HepG2 (cell line): ENCODE measurements around the gene KBTBD13. TPM values are rescaled to one million over a fixed set of nuclear protein-coding genes. Genes with fewer than 3 reads are reported as not detected.

Experiments used
- ATF7 ChIP-seq, 2 experiments: fragments of 450-650 bp in 1 of 2; sonication (generic) in 1 of 2; formaldehyde crosslinking in 1 of 2; IDR thresholded peaks; 2 replicates each; pipeline versions ENCODE4 v1.4.0 to v1.6.1; 2016 to 2020; ENCODE audit warnings: antibody characterized with exemption in 1 of 2, mild to moderate bottlenecking in 1 of 2, missing genetic modification reagents in 1 of 2
- CAMTA2 ChIP-seq: sonication (generic); formaldehyde crosslinking; IDR thresholded peaks from 2 replicates; pipeline ENCODE4 v1.4.0; 2020; ENCODE audit warnings: mild to moderate bottlenecking, missing genetic modification reagents, borderline replicate concordance
- CEBPB ChIP-seq: IDR thresholded peaks from 2 replicates; pipeline ENCODE4 v1.6.1; 2011; ENCODE audit warnings: low read depth, low read length, improper control_type of control experiment, borderline replicate concordance
- CREB1 ChIP-seq, 2 experiments: fragments of 450-650 bp in 1 of 2; IDR thresholded peaks; 2 replicates each; pipeline ENCODE4 v1.6.1; 2016 to 2017; ENCODE audit warnings: control low read depth in 1 of 2, mild to moderate bottlenecking in 1 of 2, missing compliant biosample characterization in 1 of 2, missing genetic modification characterization in 1 of 2
- FOXM1 ChIP-seq: sonication (generic); formaldehyde crosslinking; IDR thresholded peaks from 2 replicates; pipeline ENCODE4 v1.5.0; 2020; ENCODE audit warnings: missing genetic modification reagents
- MAFK ChIP-seq, 2 experiments: IDR thresholded peaks in 1 of 2; conservative IDR thresholded peaks in 1 of 2; 2 replicates each; pipeline ENCODE4 v1.6.1; 2011; ENCODE audit warnings: improper control_type of control experiment in 2 of 2, low read length in 2 of 2
- MIER2 ChIP-seq: IDR thresholded peaks from 2 replicates; pipeline ENCODE4 v1.6.1; 2016; ENCODE audit warnings: missing biosample characterization, missing genetic modification reagents
- SETDB1 ChIP-seq: sonication (generic); formaldehyde crosslinking; IDR thresholded peaks from 2 replicates; pipeline ENCODE4 v1.5.1; 2020; ENCODE audit warnings: missing genetic modification reagents, mild to moderate bottlenecking, borderline replicate concordance
- SIX4 ChIP-seq: sonication (generic); formaldehyde crosslinking; IDR thresholded peaks from 2 replicates; pipeline ENCODE4 v1.4.0; 2020; ENCODE audit warnings: missing genetic modification reagents
- SP2 ChIP-seq: sonication (generic); formaldehyde crosslinking; IDR thresholded peaks from 2 replicates; pipeline ENCODE4 v1.5.1; 2020; ENCODE audit warnings: mild to moderate bottlenecking, missing genetic modification reagents
- ZNF264 ChIP-seq: sonication (generic); formaldehyde crosslinking; IDR thresholded peaks from 2 replicates; pipeline ENCODE4 v1.4.0; 2020; ENCODE audit warnings: missing genetic modification reagents
- ZNF670 ChIP-seq: sonication (generic); formaldehyde crosslinking; IDR thresholded peaks from 2 replicates; pipeline ENCODE4 v1.8.0; 2022; ENCODE audit warnings: mild to moderate bottlenecking, missing genetic modification reagents, borderline replicate concordance
- ZNF672 ChIP-seq: sonication (generic); formaldehyde crosslinking; IDR thresholded peaks from 2 replicates; pipeline ENCODE4 v1.8.1; 2022; ENCODE audit warnings: missing genetic modification reagents
- ZNF674 ChIP-seq: sonication (generic); formaldehyde crosslinking; IDR thresholded peaks from 2 replicates; pipeline ENCODE4 v1.5.0; 2020; ENCODE audit warnings: low read depth, mild to moderate bottlenecking, missing genetic modification reagents
- ZNF850 ChIP-seq: sonication (generic); formaldehyde crosslinking; conservative IDR thresholded peaks from 2 replicates; pipeline ENCODE4 v1.9.0; 2021; ENCODE audit warnings: mild to moderate bottlenecking, missing genetic modification reagents
- ZNF879 ChIP-seq: sonication (generic); formaldehyde crosslinking; IDR thresholded peaks from 2 replicates; pipeline ENCODE4 v1.8.1; 2023; ENCODE audit warnings: missing genetic modification reagents
- polyA plus RNA-seq, 8 experiments: library from polyadenylated mRNA; depleted of rRNA in 3 of 8; stranded (reverse) in 7 of 8; unstranded in 1 of 8; fragments of >200 nt; fragmentation: Illumina TruSeq in 4 of 8; extraction: Trizol in 4 of 8; gene quantifications; 2 replicates each; pipeline versions ENCODE4 v1.2.1 to v1.2.3, GENCODE V29; 2011 to 2016; ENCODE audit warnings: low read depth in 4 of 8, missing spikeins in 1 of 8, mixed read lengths in 1 of 8; ENCODE audit not compliant: insufficient read depth in 1 of 8
- total RNA-seq, 5 experiments: library from RNA; depleted of rRNA; stranded (reverse); fragments of >200 nt; fragmentation: Illumina TruSeq; extraction: Trizol; gene quantifications; 2 replicates each; pipeline ENCODE4 v1.2.3, GENCODE V29; 2016; ENCODE audit warnings: low read depth in 1 of 5
- TF ChIP-seq, protein P1 (sequence below): sonication (generic); formaldehyde crosslinking; IDR thresholded peaks from 2 replicates; pipeline ENCODE4 v1.4.0; 2020; ENCODE audit warnings: missing genetic modification reagents
- TF ChIP-seq, protein P2 (sequence below): sonication (generic); formaldehyde crosslinking; IDR thresholded peaks from 2 replicates; pipeline ENCODE4 v1.5.0; 2020; ENCODE audit warnings: mild to moderate bottlenecking, missing genetic modification reagents
- TF ChIP-seq, protein P3 (sequence below): sonication (generic); formaldehyde crosslinking; IDR thresholded peaks from 2 replicates; pipeline ENCODE4 v1.8.1; 2023; ENCODE audit warnings: mild to moderate bottlenecking, missing genetic modification reagents
- TF ChIP-seq, protein P4 (sequence below): IDR thresholded peaks from 2 replicates; pipeline ENCODE4 v1.6.1; 2012; ENCODE audit warnings: low read length, improper control_type of control experiment

Gene KBTBD13
- total and polyA plus RNA-seq, 2 of the 13 experiments (the other 11 are each of a cell fraction or from before 2014, with no cell fraction given) = not detected

DNA sequence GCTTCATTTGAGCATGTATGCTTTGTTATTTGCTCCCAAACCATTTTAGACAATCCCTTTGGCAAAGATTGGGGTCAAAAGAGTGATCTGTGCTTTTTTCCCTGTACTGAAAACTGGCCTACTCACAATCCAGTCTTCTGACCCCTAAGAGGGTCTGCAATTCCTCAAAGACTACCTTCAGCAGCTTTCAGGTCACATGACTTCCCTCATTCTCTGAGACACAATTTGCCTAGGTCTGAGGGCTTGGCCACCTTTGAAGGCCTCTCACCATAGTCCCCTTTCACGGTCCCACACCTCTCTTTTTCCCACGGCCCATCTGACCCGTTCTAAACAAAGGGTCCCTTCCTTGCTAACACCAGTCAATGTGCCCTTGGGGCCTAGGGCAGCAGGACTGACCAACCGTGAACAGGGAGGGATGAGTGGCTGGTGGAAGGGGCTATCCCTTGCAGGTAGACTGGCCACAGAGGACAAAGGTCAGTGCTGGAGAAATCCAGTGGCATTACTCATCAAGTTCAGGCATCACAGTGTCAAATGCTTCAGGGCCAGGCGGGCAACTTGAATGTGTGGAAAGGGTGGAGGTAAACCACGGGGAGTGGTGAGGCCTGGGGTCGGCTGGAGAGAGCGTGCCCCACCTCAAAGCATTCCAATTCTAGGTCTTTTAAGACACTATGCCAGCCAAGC lies 19.5 kb upstream of the KBTBD13 start (continued):
- TF ChIP-seq, protein P1, sequence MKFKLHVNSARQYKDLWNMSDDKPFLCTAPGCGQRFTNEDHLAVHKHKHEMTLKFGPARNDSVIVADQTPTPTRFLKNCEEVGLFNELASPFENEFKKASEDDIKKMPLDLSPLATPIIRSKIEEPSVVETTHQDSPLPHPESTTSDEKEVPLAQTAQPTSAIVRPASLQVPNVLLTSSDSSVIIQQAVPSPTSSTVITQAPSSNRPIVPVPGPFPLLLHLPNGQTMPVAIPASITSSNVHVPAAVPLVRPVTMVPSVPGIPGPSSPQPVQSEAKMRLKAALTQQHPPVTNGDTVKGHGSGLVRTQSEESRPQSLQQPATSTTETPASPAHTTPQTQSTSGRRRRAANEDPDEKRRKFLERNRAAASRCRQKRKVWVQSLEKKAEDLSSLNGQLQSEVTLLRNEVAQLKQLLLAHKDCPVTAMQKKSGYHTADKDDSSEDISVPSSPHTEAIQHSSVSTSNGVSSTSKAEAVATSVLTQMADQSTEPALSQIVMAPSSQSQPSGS (CRISPR knock-in tag) = no peak; the same call in 1 of the 2 replicates
- TF ChIP-seq ZNF850 (CRISPR knock-in tag) (no peak), SP2 (CRISPR knock-in tag) (peak; percentile 77), FOXM1 (CRISPR knock-in tag) (no peak), ZNF670 (CRISPR knock-in tag) (0 out of 2 replicates have a peak, but pooled peaks have one; percentile 51), SETDB1 (CRISPR knock-in tag) (no peak), ZNF264 (CRISPR knock-in tag) (no peak), ATF7 (IDR thresholded peaks at IDR 0.05) (no peak), ATF7 (CRISPR knock-in tag; IDR thresholded peaks at IDR 0.05) (no peak; the same call in 1 of the 2 replicates), ZNF674 (CRISPR knock-in tag) (no peak), MAFK (conservative IDR thresholded peaks at IDR 0.05 in 1 of 2, IDR thresholded peaks at IDR 0.05 in 1 of 2; ENCODE audit: low read length in 2 of 2) (no peak), CREB1 (IDR thresholded peaks at IDR 0.05) (0 out of 2 replicates have a peak, but pooled peaks have one; percentile 24), CREB1 (CRISPR knock-in tag; IDR thresholded peaks at IDR 0.05) (peak; percentile 76), ZNF672 (no peak), CEBPB (peak; percentile 33; the same call in 1 of the 2 replicates), MIER2 (CRISPR knock-in tag) (peak; percentile 59; the same call in 1 of the 2 replicates), ZNF879 (CRISPR knock-in tag) (no peak), CAMTA2 (no peak), SIX4 (peak; percentile 76; the same call in 1 of the 2 replicates)
- TF ChIP-seq, protein P2, sequence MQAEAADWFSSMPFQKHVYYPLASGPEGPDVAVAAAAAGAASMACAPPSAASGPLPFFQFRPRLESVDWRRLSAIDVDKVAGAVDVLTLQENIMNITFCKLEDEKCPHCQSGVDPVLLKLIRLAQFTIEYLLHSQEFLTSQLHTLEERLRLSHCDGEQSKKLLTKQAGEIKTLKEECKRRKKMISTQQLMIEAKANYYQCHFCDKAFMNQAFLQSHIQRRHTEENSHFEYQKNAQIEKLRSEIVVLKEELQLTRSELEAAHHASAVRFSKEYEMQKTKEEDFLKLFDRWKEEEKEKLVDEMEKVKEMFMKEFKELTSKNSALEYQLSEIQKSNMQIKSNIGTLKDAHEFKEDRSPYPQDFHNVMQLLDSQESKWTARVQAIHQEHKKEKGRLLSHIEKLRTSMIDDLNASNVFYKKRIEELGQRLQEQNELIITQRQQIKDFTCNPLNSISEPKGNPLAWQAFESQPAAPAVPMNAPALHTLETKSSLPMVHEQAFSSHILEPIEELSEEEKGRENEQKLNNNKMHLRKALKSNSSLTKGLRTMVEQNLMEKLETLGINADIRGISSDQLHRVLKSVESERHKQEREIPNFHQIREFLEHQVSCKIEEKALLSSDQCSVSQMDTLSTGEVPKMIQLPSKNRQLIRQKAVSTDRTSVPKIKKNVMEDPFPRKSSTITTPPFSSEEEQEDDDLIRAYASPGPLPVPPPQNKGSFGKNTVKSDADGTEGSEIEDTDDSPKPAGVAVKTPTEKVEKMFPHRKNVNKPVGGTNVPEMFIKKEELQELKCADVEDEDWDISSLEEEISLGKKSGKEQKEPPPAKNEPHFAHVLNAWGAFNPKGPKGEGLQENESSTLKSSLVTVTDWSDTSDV = no peak
- TF ChIP-seq, protein P3, sequence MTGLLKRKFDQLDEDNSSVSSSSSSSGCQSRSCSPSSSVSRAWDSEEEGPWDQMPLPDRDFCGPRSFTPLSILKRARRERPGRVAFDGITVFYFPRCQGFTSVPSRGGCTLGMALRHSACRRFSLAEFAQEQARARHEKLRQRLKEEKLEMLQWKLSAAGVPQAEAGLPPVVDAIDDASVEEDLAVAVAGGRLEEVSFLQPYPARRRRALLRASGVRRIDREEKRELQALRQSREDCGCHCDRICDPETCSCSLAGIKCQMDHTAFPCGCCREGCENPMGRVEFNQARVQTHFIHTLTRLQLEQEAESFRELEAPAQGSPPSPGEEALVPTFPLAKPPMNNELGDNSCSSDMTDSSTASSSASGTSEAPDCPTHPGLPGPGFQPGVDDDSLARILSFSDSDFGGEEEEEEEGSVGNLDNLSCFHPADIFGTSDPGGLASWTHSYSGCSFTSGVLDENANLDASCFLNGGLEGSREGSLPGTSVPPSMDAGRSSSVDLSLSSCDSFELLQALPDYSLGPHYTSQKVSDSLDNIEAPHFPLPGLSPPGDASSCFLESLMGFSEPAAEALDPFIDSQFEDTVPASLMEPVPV (CRISPR knock-in tag) = 0 out of 2 replicates have a peak, but pooled peaks have one; percentile 17
- TF ChIP-seq, protein P4, sequence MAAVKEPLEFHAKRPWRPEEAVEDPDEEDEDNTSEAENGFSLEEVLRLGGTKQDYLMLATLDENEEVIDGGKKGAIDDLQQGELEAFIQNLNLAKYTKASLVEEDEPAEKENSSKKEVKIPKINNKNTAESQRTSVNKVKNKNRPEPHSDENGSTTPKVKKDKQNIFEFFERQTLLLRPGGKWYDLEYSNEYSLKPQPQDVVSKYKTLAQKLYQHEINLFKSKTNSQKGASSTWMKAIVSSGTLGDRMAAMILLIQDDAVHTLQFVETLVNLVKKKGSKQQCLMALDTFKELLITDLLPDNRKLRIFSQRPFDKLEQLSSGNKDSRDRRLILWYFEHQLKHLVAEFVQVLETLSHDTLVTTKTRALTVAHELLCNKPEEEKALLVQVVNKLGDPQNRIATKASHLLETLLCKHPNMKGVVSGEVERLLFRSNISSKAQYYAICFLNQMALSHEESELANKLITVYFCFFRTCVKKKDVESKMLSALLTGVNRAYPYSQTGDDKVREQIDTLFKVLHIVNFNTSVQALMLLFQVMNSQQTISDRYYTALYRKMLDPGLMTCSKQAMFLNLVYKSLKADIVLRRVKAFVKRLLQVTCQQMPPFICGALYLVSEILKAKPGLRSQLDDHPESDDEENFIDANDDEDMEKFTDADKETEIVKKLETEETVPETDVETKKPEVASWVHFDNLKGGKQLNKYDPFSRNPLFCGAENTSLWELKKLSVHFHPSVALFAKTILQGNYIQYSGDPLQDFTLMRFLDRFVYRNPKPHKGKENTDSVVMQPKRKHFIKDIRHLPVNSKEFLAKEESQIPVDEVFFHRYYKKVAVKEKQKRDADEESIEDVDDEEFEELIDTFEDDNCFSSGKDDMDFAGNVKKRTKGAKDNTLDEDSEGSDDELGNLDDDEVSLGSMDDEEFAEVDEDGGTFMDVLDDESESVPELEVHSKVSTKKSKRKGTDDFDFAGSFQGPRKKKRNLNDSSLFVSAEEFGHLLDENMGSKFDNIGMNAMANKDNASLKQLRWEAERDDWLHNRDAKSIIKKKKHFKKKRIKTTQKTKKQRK = no peak
